ENCODE data around the gene GRIA4. TPM values are rescaled to one million over a fixed set of nuclear protein-coding genes. Genes with fewer than 3 reads are reported as not detected.
"Not testable (repeated sequence)": the region's sequence is repeated elsewhere in the genome, so short reads cannot be mapped to it uniquely, and the experiment has no call there.

GRIA4 gene
- total RNA-seq, 1 donor from 2014 or later: 15.0 TPM

GRCh38 chr11:105720096-105720495 lies 110.2 kb downstream of the GRIA4 start:
- no peak for DNase-seq

- DNase-seq: no peak
Measured at GRCh38 chr11:105723269-105723668, 113.4 kb downstream of the GRIA4 start.

GRCh38 chr11:105732611-105733010 lies 122.7 kb downstream of the GRIA4 start:
- DNase-seq: no peak

- DNase-seq: no peak
Measured at GRCh38 chr11:105734426-105734825, 124.6 kb downstream of the GRIA4 start.

GRCh38 chr11:105738251-105738650 lies 128.4 kb downstream of the GRIA4 start:
- DNase-seq: peak; percentile 28

- peak; percentile 66 for DNase-seq
Measured at GRCh38 chr11:105738986-105739795, 129.3 kb downstream of the GRIA4 start.

GRCh38 chr11:105740164-105740903 lies 130.5 kb downstream of the GRIA4 start:
- DNase-seq: no peak

- DNase-seq: no peak
Measured at GRCh38 chr11:105741488-105742020, 131.7 kb downstream of the GRIA4 start.

GRCh38 chr11:105754260-105754659 lies 144.4 kb downstream of the GRIA4 start:
- DNase-seq: no peak

- peak; percentile 13 for DNase-seq
Measured at GRCh38 chr11:105754716-105755115, 144.8 kb downstream of the GRIA4 start.

GRCh38 chr11:105757107-105757506 lies 147.2 kb downstream of the GRIA4 start:
- no peak for DNase-seq

GRCh38 chr11:105763594-105763993 lies 153.7 kb downstream of the GRIA4 start:
- no peak for DNase-seq

- DNase-seq: no peak
Measured at GRCh38 chr11:105767931-105768330, 158.1 kb downstream of the GRIA4 start.

- no peak for DNase-seq
Measured at GRCh38 chr11:105769627-105770026, 159.8 kb downstream of the GRIA4 start.

GRCh38 chr11:105773452-105773851 lies 163.6 kb downstream of the GRIA4 start:
- not testable (repeated sequence) for DNase-seq

GRCh38 chr11:105774899-105775298 lies 165.0 kb downstream of the GRIA4 start:
- DNase-seq: no peak

GRCh38 chr11:105780781-105781525 lies 171.1 kb downstream of the GRIA4 start:
- DNase-seq: no peak

GRCh38 chr11:105781807-105782206 lies 171.9 kb downstream of the GRIA4 start:
- no peak for DNase-seq

GRCh38 chr11:105783216-105783615 lies 173.3 kb downstream of the GRIA4 start:
- no peak for DNase-seq

GRCh38 chr11:105785850-105786249 lies 176.0 kb downstream of the GRIA4 start:
- DNase-seq: not testable (repeated sequence)

GRCh38 chr11:105786741-105787140 lies 176.9 kb downstream of the GRIA4 start:
- no peak for DNase-seq

- no peak for DNase-seq
Measured at GRCh38 chr11:105789579-105790420, 179.9 kb downstream of the GRIA4 start.
